NCI-H2107 treated with DMSO at 0.1 percent for 48 hours (cell line): ENCODE measurements around the gene WNT5B.
A peak's percentile ranks its signal among the peaks of the same experiment; 100 is the strongest.

Experiments
- DNase-seq: peaks from one replicate; lab custom pipeline; 2025; ENCODE audit not compliant: unreplicated experiment; lab: John Stamatoyannopoulos, UW

The WNT5B gene

DNA sequence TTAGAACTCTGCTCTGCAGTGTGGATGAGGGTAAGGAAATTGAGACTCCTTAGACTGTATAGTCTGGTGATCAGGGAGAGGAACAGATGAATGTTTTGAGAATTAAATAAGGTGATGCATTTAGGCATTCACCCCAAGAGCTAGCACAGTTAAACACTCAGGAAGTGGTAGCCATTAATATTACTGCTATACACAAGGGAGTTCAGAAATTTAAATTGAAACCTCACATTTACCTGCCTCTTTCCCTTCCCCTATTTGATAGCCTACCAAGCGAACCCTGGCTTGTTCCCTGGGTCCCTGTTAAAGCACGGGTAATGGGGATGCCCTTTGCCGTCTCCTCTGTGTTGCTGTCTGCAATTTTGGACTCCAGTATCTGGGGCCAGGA, 18.2 kb downstream of the WNT5B start:
- DNase-seq: no peak

DNA sequence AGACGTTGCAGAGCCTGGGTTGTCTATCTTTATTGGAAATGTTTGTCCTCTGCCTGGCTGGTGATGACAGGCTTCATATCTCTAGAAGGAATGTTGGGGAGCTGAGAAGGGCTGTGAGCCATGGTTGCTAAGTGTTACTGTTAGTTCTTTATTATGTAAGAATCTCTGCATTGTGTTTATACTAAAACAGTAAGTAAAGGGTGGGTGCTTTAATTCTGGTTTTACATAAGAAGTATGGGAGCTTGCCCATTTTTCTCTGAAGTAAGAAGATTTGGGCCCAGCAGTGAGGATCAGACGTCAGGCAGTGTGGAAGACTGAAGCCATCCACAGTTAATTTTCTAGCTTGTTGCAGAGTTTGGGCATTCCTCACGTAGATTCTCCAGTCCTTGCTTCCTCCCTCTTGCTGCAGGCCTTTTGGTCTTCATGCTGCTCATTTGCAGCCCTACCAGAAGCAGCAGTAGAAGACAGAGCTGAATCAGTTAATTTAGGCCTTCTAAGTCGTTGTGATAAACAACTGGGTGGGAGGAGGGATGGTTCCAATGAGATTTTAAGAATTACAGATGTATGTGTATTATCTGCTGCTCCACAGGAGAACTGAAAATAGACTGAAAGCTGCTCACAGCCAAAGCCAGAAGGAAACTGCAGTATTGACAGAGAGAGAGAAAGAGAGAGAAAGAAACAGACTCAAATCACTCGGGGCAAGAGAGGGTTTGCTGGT, 21.4 kb downstream of the WNT5B start:
- no peak for DNase-seq

DNA sequence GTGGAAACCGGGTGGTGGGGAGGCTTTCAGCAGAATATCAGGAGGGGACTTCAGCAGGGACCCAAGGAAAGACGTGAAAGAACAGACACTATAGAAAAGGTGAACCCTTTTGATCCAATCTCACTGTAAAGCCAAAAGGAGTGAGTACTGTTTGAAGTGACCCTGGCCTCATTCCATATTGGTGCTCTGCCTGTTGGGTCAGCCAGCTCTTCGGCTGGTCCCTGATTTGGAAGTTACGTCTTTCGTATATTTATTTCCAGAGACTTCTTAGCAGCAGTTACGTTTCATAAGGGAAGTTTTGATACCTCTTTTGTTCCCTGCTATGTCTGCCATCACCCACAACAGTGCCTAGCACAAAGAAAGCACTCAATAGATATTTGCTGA, 21.9 kb downstream of the WNT5B start:
- no peak for DNase-seq

DNA sequence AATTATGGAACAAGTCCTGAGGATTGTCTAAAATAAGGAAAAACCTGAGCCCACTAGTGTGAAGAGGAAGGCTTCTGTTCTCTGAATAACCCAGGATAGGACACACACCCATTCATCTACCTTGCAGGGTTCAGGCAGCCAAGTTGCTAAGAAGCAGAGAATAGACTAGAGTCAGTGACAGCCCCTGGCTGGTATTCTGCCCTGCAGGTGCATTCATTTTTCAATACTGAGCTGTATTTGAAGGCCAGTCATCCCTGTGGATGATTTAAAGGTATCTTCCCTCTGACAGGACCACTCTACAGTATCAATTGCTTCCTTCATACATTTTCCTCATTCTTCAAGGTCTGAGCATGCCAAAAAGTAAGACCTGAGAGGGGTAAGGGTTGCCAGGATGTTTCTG, 22.9 kb downstream of the WNT5B start:
- no peak for DNase-seq

DNA sequence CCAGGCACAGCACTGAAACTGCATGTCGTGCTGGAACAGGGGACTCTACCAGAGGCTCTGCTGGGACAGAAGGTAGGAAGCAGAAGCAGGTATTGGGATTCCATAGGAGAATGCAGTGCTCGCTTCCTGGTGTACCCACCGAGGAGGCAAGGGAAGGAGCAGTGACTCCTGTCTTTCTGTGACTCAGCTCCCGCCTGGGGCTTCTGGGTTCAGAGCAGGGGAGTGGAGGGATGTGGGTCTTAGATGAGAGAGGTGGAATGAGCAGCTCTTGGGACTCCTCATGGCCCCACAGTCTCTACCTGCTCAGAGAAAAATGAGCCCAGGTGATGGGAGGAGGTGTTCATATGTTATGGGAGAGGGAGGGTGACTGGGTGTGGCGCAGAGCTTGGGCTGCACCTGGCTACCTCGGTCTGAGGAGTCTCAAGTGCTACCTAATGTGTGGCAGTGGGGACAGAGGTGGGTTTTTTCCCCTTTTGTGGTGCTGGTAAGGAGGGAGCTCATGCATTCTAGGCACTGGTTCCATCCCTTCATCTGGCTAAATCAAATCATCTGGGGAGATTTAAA, 26.3 kb downstream of the WNT5B start:
- DNase-seq: no peak

DNA sequence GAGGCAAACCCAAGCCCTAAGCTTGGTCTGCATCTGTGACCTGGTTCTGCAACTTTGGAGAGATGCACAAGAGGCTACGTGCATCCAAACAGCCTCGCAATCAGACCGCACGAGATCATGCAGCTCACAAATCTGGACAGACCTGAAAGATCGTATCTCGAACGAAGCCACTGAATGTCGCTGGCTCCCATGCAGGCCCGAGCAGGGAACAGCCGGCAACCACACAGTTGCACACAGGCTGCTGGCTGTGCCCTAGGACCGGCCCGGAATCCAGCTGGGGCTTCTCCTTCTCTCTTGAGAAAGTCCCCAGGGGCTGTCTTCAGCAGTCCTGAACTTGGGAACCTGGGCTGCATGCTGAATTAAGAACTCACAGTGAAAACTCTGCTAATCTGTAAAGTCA, 27.9 kb downstream of the WNT5B start:
- DNase-seq: no peak

DNA sequence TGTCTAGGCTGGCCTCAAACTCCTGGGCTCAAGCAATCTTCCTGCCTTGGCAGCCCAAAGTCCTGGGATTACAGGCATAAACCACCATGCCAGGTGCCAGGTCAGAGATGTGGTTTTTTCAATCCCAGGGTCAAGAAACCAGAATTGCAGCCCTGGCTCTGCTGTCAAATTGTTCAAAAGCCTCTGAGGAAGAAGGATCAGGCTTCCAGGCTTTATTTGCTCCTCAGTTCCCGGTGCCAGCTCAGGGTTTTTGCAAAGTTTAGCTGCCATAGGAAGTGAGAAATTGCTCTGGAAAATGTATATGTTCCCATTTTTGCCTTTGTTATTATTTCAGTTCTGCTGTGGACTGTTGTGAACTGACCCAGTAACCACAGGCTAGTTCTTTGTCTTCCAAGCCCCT, 28.7 kb downstream of the WNT5B start:
- DNase-seq: no peak

DNA sequence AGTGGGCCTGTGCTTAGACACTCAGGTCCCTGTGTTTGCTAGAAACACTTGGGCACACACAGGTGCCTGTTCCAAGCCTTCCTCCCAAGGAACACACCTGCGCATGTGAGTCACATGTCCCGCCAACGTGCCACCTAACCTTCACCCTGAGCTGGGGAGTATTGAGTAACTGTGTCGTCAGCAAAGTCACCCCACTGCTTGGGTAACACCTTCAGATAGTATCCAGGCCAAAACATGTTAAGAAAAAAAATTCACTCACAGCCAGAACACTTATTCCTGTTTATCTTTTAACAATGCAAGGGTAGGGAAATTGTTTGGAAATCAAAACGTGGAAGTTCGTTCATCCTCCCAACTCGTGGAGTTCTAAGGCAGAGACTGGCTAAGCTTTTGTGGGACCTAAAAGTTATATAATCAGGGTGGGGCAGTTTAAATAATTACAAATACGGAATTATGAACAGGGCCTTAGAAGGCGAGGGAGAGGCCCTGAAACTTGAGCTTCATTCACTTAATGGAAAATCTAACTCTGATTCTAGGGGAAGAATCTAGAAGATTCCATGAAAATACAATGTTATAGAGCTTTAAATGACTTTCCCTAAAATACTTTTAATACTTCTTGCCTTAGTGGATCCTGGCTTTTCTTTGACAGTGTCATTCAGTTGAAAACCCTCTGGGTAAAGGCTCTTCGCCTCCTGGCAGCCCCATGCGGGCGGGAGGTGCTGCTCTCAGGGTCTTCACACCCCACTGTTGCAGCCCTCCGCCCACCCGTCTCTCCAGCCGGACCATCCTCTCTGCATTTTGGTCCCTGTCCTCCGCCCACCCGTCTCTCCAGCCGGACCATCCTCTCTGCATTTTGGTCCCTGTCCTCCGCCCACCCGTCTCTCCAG, 31.5 kb downstream of the WNT5B start:
- DNase-seq: peak; percentile 17

DNA sequence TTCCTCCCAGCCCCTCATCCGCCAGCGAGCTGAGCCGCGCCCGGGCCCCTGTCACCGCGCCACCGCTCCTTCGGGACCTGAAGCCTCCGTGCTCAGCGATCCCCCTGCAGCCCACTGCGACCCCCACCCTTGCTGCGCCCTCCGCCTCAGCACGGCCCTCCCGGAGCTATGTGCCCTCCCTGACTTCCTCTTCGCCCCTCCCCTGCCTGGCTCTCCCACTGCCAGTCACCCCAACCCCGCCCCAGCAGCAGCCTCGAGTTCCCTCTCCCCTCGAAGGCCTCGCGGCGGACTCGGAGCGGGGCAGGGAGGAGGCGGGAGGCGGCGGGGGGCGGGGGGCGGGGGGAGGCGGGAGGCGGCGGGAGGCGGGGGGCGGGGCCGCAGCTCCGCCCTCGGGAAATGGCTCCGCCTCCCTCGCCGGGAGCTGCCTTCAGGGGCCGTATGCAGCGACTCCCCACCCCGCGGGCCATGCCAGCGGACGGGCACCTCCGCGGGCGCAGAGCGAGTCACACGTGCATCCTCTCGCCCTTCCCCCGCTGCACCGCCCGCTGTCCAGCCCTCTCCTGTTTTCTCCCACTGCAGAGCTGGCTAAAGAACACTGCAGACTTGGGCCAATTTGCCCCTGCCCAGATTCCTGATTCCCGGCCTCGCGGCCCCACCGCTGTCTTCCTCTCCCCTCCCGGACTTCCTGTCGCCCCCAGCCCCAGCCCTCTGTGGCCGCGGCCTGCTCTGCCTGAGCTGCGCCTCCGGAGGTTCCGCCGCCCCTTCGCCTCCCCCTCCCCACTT, 32.7 kb downstream of the WNT5B start:
- DNase-seq: peak; percentile 83

DNA sequence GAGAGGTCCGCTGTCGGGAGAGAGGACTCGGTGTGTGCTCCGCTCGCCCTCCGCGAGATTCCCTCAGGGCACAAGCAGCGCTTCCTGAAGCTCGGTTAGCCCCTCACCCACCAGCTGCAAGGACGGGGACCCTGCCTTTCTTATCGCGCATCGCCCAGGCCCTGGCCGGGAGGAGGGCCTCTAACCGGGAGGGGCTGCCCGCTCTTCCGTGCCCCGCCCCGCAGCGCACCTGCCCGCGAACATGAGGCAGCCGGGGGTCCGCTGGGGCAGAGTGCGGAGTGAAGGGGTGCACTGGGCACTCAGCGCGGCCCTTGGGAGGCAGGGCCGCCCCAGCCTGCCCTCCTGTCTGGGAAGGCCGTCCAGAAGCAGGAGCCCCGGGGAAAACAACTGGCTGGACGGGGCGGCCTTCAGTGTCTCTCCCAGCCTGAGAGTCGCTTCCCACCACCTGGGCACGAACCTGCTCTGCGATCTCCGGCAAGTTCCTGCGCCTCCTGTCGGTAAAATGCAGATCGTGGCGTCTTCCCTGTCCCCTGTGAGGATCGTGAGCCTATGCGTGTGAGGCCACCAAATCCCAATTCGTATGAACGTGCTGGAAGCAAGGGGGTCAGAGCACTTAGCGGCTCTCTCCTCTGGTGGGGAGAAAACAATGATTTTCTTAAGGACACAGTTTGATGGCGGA, 33.9 kb downstream of the WNT5B start:
- DNase-seq: no peak

DNA sequence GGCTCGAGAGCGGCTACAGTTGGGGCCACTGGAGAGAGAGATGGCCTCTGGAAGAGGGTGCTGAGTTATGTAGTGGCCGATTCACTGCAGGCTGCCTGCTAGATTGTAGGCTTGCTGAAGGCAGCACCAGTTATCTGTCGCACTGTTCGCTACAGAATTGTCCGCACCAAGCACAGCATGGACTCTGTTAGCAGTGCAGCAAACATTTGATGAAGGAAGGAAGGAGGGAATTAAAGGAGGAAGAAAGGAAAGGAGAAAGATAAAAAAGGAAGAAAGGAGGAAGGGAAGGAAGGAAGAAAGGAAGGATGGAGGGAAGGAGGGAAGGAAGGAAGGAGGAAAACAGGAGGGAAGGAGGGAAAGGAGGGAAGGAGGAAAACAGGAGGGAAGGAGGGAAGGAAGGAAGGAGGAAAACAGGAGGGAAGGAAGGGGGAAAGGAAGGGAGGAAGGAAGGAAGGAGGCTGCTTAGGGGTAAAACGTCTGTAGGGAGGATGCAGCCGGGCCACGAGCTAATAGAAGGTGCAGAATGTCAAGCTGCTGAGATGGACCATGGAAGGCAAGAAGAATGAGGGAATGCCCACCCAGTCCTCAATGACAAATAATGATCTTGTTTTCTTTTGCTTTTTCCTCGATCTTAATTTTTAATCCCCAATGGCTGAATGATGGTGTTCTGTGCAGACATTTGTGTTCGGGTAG, 34.6 kb downstream of the WNT5B start:
- no peak for DNase-seq

DNA sequence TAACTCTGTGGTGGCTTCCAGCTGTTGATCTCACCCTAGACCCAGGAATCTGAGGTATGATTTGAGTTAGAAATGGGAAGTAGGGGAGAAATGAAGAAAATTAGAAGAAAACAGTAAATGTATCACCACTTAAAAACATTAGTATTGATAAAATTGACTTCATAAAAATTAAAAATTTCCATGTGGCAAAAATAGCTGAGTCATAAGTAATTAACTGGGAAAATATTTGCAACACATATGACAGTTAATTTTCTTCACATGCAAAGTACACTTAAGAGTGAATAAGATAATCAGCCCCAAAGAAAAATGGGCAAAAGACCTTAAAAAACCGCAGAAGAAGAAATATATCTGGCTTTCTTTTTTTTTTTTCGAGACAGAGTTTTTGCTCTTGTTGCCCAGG, 36.3 kb downstream of the WNT5B start:
- DNase-seq: no peak

DNA sequence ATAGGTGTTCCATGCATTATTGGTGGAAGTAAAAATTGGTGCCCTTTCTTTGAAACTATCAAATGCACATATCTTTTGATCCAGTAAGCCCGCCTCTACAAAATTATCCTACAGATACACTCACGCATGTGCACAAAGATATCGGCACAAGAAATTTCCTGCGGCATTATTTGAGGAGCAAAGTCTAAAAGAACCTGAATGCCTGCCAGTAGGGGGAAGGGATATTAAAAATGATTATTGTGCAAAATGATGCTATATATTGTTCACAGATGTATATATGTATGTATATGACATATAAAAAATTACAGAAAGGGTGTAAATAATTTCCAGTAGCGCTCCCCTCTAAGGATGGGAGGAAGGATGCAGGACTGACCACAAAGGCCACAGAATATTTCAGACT, 37.2 kb downstream of the WNT5B start:
- no peak for DNase-seq

DNA sequence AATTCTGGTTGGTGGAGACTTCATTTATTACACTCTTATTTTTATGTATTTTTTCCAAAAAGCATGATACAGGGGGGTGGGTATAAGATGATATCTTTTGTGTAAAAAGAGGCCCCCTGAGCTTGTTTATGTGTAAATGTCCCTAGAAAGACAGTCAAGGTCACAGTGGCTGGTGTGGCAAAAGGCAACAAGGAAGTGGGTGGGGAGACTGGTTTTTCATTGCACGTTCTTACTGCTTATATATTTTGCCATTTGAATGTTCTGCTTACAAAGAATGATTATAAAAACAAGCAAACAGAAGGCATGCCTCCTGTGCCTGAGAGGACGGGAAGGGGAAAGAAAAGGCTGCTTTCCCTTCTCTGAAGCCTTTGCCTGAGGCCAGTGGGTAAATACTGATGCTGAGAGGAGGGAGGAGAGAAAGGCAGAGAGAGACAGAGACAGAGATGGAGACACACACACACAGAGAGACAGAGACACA, 37.7 kb downstream of the WNT5B start:
- DNase-seq: no peak

DNA sequence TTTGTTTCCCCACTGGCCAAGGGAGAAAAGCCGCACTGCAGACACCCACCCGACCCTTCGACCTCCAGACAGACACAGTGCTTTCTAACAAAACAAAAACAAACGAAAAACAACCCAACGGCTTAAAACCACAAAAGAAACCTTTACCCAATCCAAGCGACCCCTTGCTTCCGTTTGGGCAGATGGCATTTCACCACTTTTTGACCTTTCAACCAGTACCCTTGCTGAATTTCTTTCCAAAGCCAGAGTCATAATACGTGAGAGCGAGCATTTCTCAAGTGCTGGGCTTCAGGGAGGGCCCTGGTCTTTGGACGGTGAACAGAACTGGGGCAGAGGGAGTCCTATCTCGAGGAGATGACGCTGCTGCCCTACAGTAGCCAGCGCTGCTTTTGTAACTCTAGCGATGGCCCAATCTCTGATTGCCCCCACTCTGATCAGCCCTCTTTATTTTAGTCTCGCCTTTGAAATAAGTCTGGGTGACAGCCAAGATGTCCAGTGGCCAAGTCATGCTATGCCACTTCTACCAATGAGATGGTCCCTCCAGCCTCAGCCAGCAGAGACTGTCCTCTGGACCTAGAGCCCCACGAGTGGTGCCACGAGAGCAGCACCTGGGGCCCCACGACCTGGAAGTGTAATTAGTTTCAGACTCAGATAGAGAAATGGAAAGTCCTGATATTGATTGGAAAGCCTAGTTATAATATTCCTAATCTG, 40.0 kb downstream of the WNT5B start:
- DNase-seq: no peak

DNA sequence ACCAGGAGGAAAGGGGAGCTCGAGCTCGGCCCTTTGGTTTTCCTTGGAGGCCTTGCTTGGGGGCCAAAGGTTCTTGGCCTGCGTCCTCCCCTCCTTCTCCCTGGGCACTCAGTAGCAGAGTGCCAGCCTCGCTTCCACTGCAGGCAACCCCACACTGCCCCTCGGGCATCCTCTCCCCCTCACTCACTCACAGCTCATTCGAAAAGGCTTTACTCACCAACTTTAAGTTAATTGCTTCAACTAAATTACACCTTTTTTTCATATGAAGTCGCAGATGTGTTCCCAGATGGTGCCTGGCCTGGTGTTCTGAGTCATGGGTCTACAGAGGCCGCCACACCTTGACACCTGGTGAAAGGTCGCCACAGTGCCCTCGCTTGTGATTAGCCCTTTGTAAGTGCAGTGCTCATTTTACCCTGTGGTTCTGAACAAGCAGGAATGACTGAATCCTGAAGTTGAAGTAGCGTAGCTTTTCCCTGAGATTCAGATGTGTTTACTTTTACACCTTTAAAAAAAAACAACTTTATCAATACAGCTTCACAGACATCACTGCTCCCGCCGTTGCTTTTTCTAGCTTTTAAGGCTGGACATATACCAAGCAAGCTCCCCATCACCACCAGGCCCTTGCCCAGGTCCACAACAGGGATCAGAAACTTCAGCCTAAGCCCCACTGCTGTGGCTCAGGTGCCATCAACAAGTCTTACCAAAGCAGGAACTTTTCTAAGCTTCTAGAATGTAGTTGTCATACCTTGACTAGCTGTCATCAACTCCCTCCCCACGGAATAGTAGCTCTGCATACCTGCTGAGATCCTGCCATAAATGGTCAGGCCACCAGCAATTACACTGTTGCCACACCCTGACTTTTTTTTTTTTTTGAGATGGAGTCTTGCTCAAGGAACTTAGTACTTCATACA, 41.6 kb downstream of the WNT5B start:
- DNase-seq: no peak

DNA sequence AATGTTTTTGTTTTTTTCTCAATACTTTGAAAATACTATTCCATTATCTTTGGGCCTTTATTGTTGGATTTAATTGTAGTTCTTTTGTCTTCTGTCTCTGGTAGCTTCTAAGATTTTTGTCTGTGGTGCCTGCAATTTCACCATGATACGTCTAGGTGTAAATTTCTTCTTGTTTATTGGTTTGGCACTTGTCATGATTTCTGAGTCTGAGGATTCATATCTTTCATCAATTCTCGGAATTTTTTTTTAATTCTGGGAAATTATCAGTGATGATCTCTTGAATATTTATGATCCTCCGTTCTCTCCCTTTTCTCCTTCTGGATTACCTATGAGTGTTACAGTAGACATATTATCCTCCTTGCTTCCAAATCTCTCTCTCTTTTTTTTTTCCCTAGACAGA, 47.0 kb downstream of the WNT5B start:
- DNase-seq: no peak

DNA sequence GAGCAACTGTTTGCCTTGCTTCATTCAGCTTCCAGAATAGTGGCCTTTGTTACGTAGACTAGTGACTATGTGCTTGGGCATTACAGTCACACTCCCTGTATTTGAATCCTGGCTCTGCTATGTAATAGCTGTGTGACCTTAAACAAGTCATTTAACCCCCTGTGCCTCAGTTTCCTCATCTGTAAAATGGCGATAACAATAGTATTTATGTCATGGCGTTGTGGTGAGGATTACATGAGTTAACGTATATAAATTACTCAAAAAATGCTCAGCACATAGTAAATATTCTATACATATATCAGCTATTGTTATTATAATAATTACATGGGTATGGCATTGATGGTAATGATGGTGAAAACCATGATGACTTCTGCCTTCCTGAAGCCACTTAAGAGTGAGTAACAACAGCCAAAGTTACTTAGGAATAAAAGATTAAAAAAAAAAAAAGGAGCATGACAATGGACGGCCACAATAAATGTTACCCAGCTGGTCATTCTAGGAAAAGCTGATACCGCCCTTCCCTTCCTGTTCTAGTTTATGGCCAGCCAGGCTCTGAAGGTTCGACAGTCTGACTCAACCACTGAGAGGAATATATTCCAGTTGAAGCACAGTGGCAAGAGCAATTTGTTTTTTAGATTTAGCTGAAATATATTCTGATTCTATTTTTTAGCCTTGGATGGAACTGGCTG, 51.9 kb downstream of the WNT5B start:
- DNase-seq: no peak
